Activated CD8-positive, alpha-beta memory T cell treated with anti-CD3 and anti-CD28 coated beads for 36 hours (primary cell): ENCODE results near the gene TFDP1. TPM values are rescaled to one million over a fixed set of nuclear protein-coding genes. Genes with fewer than 3 reads are reported as not detected.

Source experiments
- CTCF ChIA-PET: fragments of 350-600 bp; sonication (Branson Sonifier 250); formaldehyde crosslinking; loops from one replicate; lab custom pipeline; 2021; ENCODE audit warnings: antibody characterized with exemption; lab: Charles Lee
- POLR2A ChIA-PET: fragments of 350-600 bp; sonication (Branson Sonifier 250); formaldehyde crosslinking; loops from one replicate; lab custom pipeline; 2021; ENCODE audit warnings: antibody characterized with exemption; lab: Charles Lee
- total RNA-seq, 2 experiments: library from RNA; stranded (reverse); gene quantifications; one replicate each; pipeline ENCODE4 v1.2.3, GENCODE V29; 2021

The TFDP1 gene
- total RNA-seq, 2 experiments from 2014 or later: 200 to 206 TPM

- ChIA-PET POLR2A (no interaction called here), CTCF (no interaction called here)
Measured at GRCh38 chr13:113654591-113655345, 70.2 kb downstream of the TFDP1 start.

DNA sequence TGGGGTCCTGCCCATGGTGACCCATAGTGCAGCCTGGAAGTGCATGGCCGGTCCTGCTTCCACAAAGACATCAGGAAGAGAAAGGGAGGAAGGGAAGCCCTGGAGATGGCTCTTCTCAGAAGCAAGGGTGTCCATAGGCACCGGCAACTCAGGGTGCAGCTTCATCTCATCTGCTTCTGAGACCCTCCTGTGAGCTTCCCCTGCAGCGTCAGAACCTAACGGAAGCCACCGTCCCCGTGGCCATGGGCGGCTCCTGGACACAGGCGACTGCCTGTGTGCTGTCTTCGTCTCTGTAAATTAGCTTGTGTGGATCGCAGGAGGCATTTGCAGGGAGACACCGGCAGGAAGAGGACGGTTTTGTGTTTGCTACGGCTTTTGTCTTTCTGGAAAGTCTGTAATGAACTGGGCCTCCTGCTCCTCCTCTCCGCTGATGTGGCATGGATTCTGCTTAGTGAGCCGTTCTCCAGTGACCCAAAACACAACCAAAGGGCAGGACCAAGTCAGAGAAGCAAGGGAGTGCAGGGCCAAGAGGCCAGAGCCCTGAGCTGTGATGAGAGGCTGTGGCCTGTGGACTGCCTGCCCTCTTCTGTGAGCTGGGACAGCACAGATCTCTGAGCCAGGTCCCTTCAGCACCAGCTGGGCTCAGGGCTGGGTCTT is 70.9 kb downstream of the TFDP1 start:
- ChIA-PET CTCF (no interaction called here), POLR2A (no interaction called here)

DNA sequence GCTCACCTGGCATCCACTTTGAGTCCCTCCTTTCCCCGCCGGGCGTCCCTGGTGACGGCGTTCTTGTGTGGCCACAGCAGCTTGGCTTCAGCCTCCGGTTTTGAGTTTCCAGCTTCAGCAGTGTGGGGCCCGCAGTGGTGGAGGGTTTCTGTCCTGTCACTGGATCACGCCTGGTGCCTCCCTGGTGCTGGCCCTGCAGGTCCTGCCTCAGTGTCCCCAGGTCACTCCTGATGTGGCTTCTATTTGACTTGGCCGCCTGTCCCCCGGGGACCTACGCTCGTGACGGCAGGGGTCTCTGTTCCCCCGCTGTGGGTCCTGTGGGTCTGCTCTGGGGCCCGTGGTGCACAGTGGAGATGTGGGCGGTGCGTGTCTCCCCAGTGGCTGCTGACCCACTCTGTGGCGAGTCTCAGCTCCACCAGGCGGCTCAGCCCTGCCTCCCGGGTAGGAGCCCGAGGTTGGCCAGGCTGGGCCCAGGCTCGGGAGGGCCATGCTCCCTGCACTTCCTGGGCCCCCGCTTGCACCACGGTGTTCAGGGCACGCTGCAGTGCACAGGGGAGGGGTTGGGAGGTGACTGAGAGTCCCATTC is 71.5 kb downstream of the TFDP1 start:
- POLR2A ChIA-PET: no interaction called here
- CTCF ChIA-PET: no interaction called here

DNA sequence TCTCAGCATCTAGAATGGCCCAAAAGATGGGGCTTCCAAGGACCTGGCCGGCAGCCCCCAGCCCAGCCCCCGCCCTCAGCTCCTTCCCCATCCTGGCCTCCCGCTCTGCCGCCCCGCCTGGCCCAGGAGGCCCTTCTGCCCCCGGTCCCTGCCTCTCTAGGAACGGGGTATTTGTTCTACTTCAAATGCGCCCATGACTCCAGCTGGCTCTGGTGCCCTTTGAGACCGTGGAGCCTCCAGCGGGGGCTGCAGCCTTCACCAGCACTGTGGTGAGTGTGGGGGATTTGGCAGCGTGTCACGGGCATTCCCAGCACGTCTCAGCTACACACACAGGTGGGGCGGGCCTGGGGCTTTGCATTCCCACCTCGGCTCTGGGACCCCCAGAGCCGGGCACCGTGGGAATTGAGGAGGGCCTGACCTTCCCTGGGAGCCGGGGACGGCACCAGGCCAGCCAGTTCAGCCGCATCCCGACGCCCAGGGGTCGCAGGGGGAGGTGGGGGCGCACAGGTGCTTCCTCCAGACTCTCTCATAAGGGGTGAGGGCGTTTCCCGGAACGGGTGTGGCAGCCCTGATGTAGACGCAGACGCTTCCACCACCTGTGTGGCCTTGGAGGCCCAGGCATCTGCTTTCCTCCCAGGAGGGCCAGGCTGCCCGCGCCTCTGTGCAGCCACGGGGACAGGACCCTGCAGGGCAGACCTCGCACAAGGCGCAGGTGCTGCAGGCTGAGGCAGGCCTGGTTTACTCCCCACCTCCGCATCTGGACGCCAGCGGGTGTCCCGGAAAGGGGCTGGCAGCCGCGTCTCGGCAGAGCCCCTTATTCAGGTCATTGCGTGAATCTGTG is 72.5 kb downstream of the TFDP1 start:
- ChIA-PET CTCF (no interaction called here), POLR2A (no interaction called here)

GRCh38 chr13:113657851-113658741 is 73.5 kb downstream of the TFDP1 start, which contains the start of gene ATP4B:
ATP4B (minus strand) TSS chr13:113658198; CDS start chr13:113658144, 54 bp downstream.
- POLR2A ChIA-PET: no interaction called here
- CTCF ChIA-PET: no interaction called here

DNA sequence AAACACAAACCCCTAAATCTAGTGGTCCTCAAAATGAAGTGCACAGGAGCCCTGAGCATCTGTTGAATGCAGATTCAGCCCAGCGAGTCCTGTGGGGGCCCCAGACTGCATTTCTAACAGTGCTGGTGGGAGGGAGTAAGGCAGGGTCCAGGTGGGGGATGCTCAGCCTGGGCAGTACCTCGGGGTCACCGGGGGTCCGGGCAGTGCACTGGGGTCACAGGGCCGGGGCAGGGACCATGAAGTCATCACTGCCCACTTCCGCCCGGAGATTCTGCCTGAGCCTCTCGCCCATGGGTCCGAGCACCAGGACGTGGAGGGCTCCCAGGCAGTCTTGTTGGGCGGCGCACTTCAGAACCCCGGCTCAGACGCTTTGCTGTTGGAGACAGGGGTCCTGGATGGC is 74.3 kb downstream of the TFDP1 start:
- ChIA-PET POLR2A (no interaction called here), CTCF (no interaction called here)

- ChIA-PET CTCF (no interaction called here), POLR2A (no interaction called here)
Measured at GRCh38 chr13:113659337-113659736, 74.8 kb downstream of the TFDP1 start.

GRCh38 chr13:113660066-113660465 is 75.5 kb downstream of the TFDP1 start:
- CTCF ChIA-PET: no interaction called here
- POLR2A ChIA-PET: no interaction called here

- ChIA-PET POLR2A (no interaction called here), CTCF (no interaction called here)
Measured at GRCh38 chr13:113661509-113661908, 77.0 kb downstream of the TFDP1 start.

DNA sequence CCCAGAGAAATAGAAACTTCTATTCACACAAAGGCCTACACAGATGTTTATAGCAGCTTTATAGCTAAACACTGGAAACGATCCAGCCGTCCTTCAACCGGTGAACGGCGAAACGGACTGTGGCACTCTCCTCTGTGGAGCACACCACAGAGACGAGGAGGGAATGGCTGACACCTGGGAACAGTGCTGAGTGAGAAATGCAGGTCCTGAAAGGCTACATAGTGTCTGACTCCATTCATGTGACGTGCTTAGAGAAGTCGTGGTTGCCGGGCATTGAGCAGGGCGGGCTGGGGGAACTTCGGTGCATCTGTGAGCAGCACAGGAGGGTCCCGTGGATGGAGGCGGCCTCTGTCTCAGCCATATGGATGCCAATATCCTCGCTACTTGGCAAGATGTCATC is 79.4 kb downstream of the TFDP1 start:
- ChIA-PET POLR2A (no interaction called here), CTCF (no interaction called here)

- ChIA-PET POLR2A (no interaction called here), CTCF (no interaction called here)
Measured at GRCh38 chr13:113664751-113665596, 80.4 kb downstream of the TFDP1 start.

GRCh38 chr13:113665597-113666328 is 81.2 kb downstream of the TFDP1 start:
- CTCF ChIA-PET: no interaction called here
- POLR2A ChIA-PET: no interaction called here

DNA sequence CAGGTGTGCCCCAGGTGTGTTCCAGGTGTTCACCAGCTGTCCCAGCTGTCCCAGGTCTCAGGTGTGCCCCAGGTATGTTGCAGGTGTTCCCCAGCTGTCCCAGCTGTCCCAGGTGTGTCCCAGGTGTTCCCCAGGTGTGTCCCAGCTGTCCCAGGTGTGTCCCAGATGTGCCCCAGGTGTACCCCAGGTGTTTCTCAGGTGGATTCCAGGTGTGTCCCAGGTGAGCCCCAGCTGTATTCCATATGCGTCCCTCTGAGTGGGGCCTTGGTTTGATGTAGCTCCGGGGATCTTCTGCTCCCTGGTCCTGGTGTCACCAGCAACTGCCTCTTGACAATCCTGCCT is 81.7 kb downstream of the TFDP1 start:
- POLR2A ChIA-PET: no interaction called here
- CTCF ChIA-PET: no interaction called here

- ChIA-PET CTCF (interaction anchor here (0.8 kb wide), 1 partner anchor 57 kb away, joined by 3 read pairs; no protein-coding TSS in a partner anchor), POLR2A (no interaction called here)
Measured at GRCh38 chr13:113666951-113667701, 82.6 kb downstream of the TFDP1 start, which contains the start of gene GRK1. GRK1 (plus strand) TSS chr13:113667219; CDS start chr13:113667387, 168 bp downstream.

- ChIA-PET CTCF (no interaction called here), POLR2A (no interaction called here)
Measured at GRCh38 chr13:113667771-113668490, 83.4 kb downstream of the TFDP1 start.

DNA sequence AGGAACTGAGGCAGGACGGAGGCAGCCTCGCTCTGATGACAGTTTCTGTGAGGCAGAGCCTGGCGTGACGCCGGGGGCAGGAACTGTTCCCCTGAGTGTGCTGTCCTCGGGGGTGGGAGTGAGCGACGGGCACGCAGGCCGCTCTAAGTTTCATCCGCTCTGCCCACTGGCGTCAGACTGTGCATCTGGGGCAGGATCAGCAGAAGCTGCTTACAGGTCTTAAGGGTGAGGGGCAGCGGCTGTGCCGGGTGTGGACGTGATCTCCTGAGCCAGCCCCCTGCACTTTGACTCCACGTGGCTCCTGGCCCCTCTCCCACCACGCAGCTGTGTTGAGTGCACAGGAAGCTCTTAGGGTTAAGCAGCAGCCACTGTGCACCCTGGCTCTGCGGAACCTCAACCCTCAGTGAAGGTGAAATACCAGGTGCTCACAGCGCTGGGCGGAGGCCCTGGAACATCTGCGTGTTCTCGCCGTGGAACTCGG is 84.0 kb downstream of the TFDP1 start:
- CTCF ChIA-PET: no interaction called here
- POLR2A ChIA-PET: no interaction called here
